Central memory CD8-positive, alpha-beta T cell (primary cell): ENCODE data around the gene CTNNA2.

Source experiments
- ATAC-seq: fragments of 150-1000 bp; cut with Tn5 transposase; replicated peaks from 2 replicates; pipeline ENCODE4 v1.10.0; 2022; ENCODE audit warnings: mild to moderate bottlenecking, moderate FRiP score, moderate number of reproducible peaks; ENCODE audit not compliant: poor library complexity, severe bottlenecking; ENCODE audit errors: extremely low read depth
- DNase-seq, 2 donors: peaks; one replicate each; pipeline ENCODE4 v3.0.0; 2021; ENCODE audit warnings: low spot score in 2 of 2
- H3K27ac Mint-ChIP-seq: one replicate; pipeline ENCODE4 v1.8.0; 2022; ENCODE audit warnings: low read depth, mild to moderate bottlenecking, moderate library complexity, mixed read lengths
- H3K27me3 Mint-ChIP-seq: one replicate; pipeline ENCODE4 v1.8.0; 2022; ENCODE audit warnings: mixed read lengths
- H3K36me3 Mint-ChIP-seq: one replicate; pipeline ENCODE4 v1.8.0; 2022; ENCODE audit warnings: mild to moderate bottlenecking, moderate library complexity, mixed read lengths; ENCODE audit not compliant: insufficient read depth
- H3K4me1 Mint-ChIP-seq: one replicate; pipeline ENCODE4 v1.8.0; 2022; ENCODE audit warnings: mixed read lengths
- H3K4me3 Mint-ChIP-seq: one replicate; pipeline ENCODE4 v1.8.0; 2022; ENCODE audit warnings: mild to moderate bottlenecking, moderate library complexity, mixed read lengths
- H3K9me3 Mint-ChIP-seq: one replicate; pipeline ENCODE4 v1.8.0; 2022; ENCODE audit warnings: mixed read lengths

The CTNNA2 gene

DNA sequence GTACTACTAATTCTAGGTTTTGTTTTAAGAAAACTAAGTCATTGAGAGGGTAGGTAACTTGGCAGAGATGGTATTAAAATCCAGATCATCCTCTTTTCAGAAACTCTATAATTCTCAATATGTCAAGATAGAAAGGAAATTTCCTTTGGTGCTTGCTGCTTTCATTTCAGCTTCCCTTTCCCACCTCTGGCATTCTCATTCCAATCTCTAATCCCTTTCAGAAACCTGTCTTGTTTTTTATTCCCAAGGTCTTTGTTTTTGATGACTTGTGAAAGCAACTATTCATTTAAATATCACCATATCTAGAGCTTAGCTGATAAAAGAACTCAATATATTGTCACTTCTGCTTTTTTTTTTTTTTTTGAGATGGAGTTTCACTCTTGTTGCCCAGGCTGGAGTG lies 1034.5 kb downstream of the CTNNA2 start:
- H3K36me3 Mint-ChIP-seq = no peaks in the 10 kb centered on the region
- H3K27me3 Mint-ChIP-seq = no peaks in the 10 kb centered on the region
- no peaks in the 10 kb centered on the region for H3K4me1 Mint-ChIP-seq
- DNase-seq = no peak
- no peak overlapping the region for H3K4me3 Mint-ChIP-seq
- no peak for ATAC-seq
- H3K27ac Mint-ChIP-seq = no peak overlapping the region
- H3K9me3 Mint-ChIP-seq = peaks cover 23% of the 10 kb centered on the region

DNA sequence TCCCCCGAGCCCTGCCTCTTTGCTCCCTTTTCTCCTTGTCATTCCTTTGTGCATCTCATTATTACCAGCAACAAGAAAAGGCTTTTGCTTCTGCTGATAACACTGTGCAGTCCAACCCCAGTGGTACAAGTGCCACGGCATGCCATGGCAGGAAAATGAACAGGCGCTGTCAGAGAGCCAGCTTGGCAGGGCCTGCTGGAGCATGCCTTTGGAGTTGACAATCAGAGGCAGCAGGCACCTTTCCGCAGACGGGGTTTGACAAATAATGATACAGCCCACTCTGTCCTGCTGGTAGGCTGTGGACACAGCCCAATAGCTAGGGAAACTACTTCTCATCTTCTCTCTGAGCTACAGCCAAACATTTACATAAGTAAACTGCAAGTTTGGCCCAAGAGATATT lies 1035.6 kb downstream of the CTNNA2 start:
- DNase-seq (no peak), ATAC-seq (no peak)
- H3K4me3 Mint-ChIP-seq = no peak overlapping the region
- H3K27me3 Mint-ChIP-seq = no peaks in the 10 kb centered on the region
- H3K4me1 Mint-ChIP-seq = no peaks in the 10 kb centered on the region
- H3K36me3 Mint-ChIP-seq = no peaks in the 10 kb centered on the region
- H3K27ac Mint-ChIP-seq = no peak overlapping the region
- peaks cover 23% of the 10 kb centered on the region for H3K9me3 Mint-ChIP-seq

DNA sequence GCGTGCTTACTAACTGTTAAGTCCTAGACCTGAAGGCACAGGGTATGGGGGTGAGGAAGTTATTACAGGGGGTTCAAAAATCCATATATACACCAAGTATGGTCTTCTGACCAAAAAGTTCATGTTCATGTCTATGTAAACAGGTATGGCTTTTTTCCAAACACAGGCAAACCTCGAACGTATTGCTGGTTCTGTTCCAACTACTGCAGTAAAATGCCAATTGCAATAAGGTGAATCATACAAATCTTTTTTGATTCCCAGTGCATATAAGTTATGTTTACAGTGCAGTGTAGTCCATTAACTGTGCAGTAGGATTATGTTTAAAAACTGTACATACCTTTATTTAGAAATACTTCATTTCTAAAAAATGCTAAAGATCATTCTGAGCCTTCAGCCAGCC lies 1037.0 kb downstream of the CTNNA2 start:
- H3K27me3 Mint-ChIP-seq = no peaks in the 10 kb centered on the region
- DNase-seq (no peak), ATAC-seq (no peak)
- no peak overlapping the region for H3K4me3 Mint-ChIP-seq
- H3K36me3 Mint-ChIP-seq = no peaks in the 10 kb centered on the region
- H3K4me1 Mint-ChIP-seq = no peaks in the 10 kb centered on the region
- H3K27ac Mint-ChIP-seq = no peak overlapping the region
- H3K9me3 Mint-ChIP-seq = peaks cover 18% of the 10 kb centered on the region

DNA sequence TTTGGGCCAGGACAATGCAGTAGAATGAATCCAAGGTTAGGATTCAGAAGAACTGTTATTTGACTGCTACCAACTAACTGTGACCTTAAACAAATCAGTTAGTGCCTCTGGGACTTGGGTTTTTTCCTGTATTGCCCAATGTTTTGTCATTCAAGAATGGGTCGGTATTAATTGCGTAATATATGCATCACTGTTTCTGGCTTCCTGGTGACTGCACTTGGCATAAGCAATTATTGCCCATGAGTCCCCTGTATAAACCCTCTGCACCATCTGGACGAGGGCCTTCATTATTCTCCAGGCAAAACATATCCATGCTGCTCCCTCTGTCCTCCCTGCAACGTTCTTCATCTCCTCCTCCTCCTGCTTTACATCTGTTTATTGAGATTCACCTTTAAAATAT lies 1047.5 kb downstream of the CTNNA2 start:
- no peak overlapping the region for H3K27ac Mint-ChIP-seq
- no peaks in the 10 kb centered on the region for H3K27me3 Mint-ChIP-seq
- no peak overlapping the region for H3K4me3 Mint-ChIP-seq
- DNase-seq = no peak
- no peaks in the 10 kb centered on the region for H3K4me1 Mint-ChIP-seq
- ATAC-seq = no peak
- peaks cover 9% of the 10 kb centered on the region for H3K9me3 Mint-ChIP-seq
- no peaks in the 10 kb centered on the region for H3K36me3 Mint-ChIP-seq

DNA sequence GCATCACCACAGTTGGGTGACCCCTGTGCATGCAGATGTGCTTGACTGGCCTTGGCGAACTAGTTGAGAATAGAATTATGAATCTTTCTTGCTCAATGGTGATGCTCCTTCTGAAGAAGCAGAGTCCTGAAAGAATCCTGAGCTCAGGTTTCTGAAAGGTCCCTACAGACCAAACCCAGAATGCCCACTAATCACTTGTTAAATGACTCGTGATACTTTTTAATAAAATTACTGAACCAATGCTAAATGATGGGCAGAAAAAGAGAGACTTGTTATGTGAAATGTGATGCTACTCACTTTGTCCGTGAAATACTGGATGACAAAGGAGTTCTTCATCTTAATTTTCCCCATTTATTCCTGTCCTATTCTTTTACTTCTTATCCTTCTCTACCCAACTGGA lies 1055.2 kb downstream of the CTNNA2 start:
- ATAC-seq (no peak), DNase-seq (no peak)
- no peaks in the 10 kb centered on the region for H3K27me3 Mint-ChIP-seq
- H3K27ac Mint-ChIP-seq = no peak overlapping the region
- H3K4me3 Mint-ChIP-seq = no peak overlapping the region
- H3K9me3 Mint-ChIP-seq = peaks cover 25% of the 10 kb centered on the region
- H3K36me3 Mint-ChIP-seq = no peaks in the 10 kb centered on the region
- H3K4me1 Mint-ChIP-seq = no peaks in the 10 kb centered on the region

DNA sequence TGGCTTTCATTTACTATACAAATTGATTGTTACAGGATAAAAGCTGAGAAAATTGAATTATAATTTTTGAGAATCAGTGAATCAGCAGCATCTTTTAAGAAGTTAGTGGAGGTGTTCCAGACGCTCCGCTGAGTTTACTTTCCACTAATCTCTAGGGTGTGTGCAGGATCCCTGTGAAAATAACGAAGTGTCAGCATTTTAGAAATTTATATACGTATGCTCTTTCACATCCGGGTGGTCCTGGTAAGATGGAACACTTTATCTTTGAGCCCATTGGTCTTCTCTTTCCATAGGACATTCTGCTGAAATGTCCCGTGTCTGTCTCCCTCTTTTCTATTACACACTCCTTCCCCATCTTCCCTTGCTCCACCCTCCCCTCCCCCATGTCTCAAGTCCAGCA lies 1060.3 kb downstream of the CTNNA2 start:
- no peaks in the 10 kb centered on the region for H3K27me3 Mint-ChIP-seq
- H3K4me1 Mint-ChIP-seq = no peaks in the 10 kb centered on the region
- DNase-seq (no peak), ATAC-seq (no peak)
- H3K9me3 Mint-ChIP-seq = peaks cover 25% of the 10 kb centered on the region
- H3K4me3 Mint-ChIP-seq = no peak overlapping the region
- no peak overlapping the region for H3K27ac Mint-ChIP-seq
- no peaks in the 10 kb centered on the region for H3K36me3 Mint-ChIP-seq

DNA sequence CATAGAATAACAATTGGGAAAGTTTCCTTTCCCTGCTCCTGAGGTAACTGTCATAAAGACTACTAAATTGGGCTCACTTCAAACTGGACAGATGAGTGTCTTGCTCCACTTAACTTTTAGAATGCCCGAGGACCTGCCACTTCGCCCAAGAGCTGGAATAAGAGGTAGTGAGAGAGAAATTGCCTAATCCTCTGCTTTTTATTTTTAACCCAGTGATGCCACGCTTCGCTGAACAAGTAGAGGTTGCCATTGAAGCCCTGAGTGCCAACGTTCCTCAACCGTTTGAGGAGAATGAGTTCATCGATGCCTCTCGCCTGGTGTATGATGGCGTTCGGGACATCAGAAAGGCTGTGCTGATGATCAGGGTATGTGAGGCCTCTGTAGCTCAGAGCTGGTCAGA lies 1061.1 kb downstream of the CTNNA2 start:
- Mint-ChIP-seq H3K4me1 (no peaks in the 10 kb centered on the region), H3K27me3 (no peaks in the 10 kb centered on the region), H3K36me3 (no peaks in the 10 kb centered on the region), H3K4me3 (no peak overlapping the region), H3K27ac (no peak overlapping the region), H3K9me3 (peaks cover 17% of the 10 kb centered on the region)
- DNase-seq (no peak), ATAC-seq (no peak)

DNA sequence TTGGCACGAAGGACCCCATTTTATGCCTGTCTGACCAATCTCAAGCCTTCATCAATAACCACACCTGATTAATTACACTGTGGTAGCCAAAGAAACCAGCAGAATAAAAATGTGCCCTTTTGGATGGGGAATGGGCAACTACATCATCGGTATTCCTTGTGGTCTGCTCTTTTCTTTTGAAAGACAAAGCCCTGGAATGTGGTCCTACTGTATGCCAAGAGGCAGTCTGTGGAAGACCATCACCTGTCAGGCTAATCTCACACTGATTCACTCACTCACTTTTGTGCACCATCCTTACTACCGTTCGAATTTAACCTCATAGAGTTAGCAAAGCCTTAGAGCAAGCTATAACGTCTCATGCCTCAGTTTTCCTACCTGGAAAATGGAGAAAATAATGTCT lies 1066.9 kb downstream of the CTNNA2 start:
- Mint-ChIP-seq H3K9me3 (peaks cover 6% of the 10 kb centered on the region), H3K36me3 (no peaks in the 10 kb centered on the region), H3K27me3 (no peaks in the 10 kb centered on the region), H3K27ac (no peak overlapping the region), H3K4me1 (no peaks in the 10 kb centered on the region), H3K4me3 (no peak overlapping the region)
- ATAC-seq (no peak), DNase-seq (no peak)

DNA sequence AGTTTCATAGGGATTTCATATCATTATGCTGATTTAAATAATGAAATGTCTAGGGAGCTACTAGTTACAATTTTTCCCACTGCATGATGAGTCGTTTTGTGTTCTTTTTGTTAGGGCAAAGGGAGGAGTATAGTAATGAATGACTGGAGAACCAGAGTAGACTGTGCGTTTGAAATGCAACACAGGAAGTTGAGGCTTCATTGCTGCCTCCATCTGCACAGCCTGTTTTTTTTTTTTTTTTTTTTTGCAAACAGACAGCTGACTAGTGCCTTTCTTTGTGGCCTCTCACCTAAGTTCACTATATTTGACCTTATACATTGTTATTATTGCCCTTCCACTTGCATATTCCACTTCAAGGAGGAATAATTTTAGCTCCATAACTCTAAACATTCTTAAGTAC lies 1078.4 kb downstream of the CTNNA2 start:
- no peak overlapping the region for H3K4me3 Mint-ChIP-seq

DNA sequence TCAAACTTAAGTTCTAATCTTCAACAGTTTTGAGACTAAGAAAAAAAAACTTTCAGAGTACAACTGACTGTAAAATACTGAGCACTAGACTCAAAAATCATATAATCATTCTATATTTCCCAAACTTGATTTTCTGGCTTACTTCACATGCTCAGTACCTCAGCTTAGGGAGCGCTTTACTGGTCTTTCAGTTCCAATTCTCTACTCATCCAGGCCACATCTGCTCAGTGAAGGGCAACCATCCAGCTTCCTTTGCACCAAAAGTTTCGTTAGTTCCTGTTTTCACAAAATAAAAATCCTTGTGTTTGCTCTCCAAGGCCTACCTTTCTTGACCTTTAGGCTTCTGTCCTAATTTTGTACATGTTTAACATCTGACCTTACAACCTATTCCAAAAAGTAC lies 1079.3 kb downstream of the CTNNA2 start:
- Mint-ChIP-seq H3K27me3 (no peaks in the 10 kb centered on the region), H3K9me3 (peaks cover 23% of the 10 kb centered on the region), H3K4me1 (no peaks in the 10 kb centered on the region), H3K27ac (no peak overlapping the region), H3K4me3 (no peak overlapping the region), H3K36me3 (no peaks in the 10 kb centered on the region)
- no peak for DNase-seq
- no peak for ATAC-seq

More for the DNA sequence above, 1078.4 kb downstream of the CTNNA2 start:
- Mint-ChIP-seq H3K27me3 (no peaks in the 10 kb centered on the region), H3K4me1 (no peaks in the 10 kb centered on the region), H3K36me3 (no peaks in the 10 kb centered on the region), H3K27ac (no peak overlapping the region), H3K9me3 (peaks cover 23% of the 10 kb centered on the region)
- ATAC-seq (no peak), DNase-seq (no peak)

DNA sequence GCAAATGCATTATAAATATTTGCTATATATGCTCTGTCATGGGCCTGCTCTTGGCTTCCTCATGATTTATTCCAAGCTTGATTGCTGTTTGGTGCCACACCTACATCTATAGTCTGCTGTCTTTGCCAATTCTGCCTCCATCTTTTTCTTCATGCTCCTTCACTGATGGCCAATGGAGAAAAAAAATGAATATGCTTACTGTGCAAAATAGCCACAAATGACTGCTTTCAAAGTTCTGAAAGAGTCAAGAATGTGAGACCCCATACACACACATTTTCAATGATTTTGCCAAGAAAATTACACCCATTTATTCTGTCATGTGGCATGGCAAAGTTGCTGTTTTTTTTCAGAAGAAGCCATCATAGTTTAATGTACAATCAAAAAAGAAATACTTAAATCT lies 1097.3 kb downstream of the CTNNA2 start:
- Mint-ChIP-seq H3K27me3 (no peaks in the 10 kb centered on the region), H3K9me3 (peaks cover 17% of the 10 kb centered on the region), H3K27ac (no peak overlapping the region), H3K4me3 (no peak overlapping the region), H3K36me3 (no peaks in the 10 kb centered on the region), H3K4me1 (no peaks in the 10 kb centered on the region)
- DNase-seq (no peak), ATAC-seq (no peak)

DNA sequence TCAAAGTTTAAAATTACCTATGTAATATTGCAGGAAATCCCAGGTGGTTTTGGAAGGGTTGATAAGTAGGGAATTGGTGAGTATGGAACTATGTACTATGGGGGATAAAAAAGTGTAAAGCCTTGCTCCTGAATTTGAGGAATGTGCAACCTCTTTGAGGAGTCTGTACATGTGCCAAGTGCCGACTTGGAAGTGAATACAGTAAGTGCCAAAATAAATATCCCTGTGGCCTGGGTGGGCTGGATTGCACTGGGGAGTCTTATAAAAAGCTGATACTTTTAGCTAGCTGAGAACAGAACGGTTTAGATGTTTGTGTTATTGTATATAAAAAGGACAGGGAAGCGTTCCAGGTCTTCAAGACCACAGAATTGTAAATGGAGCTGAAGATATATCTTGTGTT lies 1108.8 kb downstream of the CTNNA2 start:
- DNase-seq (no peak), ATAC-seq (no peak)
- Mint-ChIP-seq H3K27me3 (no peaks in the 10 kb centered on the region), H3K9me3 (peaks cover 29% of the 10 kb centered on the region), H3K4me1 (no peaks in the 10 kb centered on the region), H3K4me3 (no peak overlapping the region), H3K27ac (no peak overlapping the region), H3K36me3 (no peaks in the 10 kb centered on the region)

DNA sequence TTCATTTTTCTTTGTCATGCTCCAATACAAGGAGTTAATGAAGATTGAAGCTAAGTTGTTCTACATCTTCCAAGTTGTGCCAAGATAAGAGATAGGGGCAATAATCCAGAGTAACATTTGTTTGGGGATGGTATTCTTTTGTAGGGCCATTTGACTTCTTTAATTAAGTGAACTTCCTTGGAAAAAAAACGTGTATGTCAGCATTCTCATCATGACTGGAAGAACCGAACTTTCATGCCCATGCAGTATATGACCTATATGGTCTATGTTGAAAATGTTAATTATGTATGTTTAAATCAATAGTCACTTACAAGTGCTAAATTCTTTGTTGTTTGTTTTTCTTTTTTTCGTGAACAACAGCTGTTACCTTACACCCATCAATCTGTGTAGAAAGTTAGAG lies 1111.2 kb downstream of the CTNNA2 start:
- Mint-ChIP-seq H3K36me3 (no peaks in the 10 kb centered on the region), H3K4me3 (no peak overlapping the region), H3K9me3 (peaks cover 33% of the 10 kb centered on the region), H3K27ac (no peak overlapping the region), H3K27me3 (no peaks in the 10 kb centered on the region), H3K4me1 (no peaks in the 10 kb centered on the region)
- DNase-seq (no peak), ATAC-seq (no peak)

DNA sequence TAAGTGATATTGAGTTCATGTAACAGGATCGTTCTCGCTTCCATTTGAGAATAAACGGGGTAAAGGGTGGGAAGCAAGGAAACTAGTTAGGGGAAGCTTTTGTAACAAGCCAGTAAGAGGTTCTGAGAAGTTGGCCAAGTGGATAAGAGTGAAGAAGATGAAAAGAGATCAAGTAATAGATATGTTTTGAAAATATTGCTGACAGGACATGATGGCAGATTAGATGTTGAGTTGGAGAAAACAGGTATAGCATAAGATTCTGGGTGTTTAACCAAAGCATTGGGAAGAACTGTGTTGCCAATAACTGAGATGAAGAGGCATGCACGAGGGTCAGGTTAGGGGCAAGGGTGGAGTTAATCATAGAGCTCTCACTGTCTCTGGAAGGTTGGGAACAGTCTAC lies 1121.7 kb downstream of the CTNNA2 start:
- H3K9me3 Mint-ChIP-seq = peaks cover 24% of the 10 kb centered on the region
- H3K27ac Mint-ChIP-seq = no peak overlapping the region
- no peaks in the 10 kb centered on the region for H3K27me3 Mint-ChIP-seq
- H3K36me3 Mint-ChIP-seq = no peaks in the 10 kb centered on the region
- H3K4me3 Mint-ChIP-seq = no peak overlapping the region
- H3K4me1 Mint-ChIP-seq = no peaks in the 10 kb centered on the region
- no peak for ATAC-seq
- no peak for DNase-seq
